HG03575 (cell line): ENCODE data around the gene RAD21L1.

ENCODE experiments used
- ATAC-seq: cut with Tn5 transposase; IDR thresholded peaks from one replicate; pipeline ENCODE4 v1.9.1; 2021; ENCODE audit not compliant: unreplicated experiment, insufficient number of reproducible peaks, low FRiP score; ENCODE audit errors: extremely low read depth

The RAD21L1 gene

GRCh38 chr20:1304710-1305515 is 79.1 kb downstream of the RAD21L1 start:
- ATAC-seq = no peak
